Fibroblast of pulmonary artery (primary cell): Measurements from ENCODE around the gene S100A16.
A peak's percentile ranks its signal among the peaks of the same experiment; 100 is the strongest.

Experiments
- DNase-seq: peaks from one replicate; pipeline ENCODE4 v3.0.0-alpha.2; 2010; ENCODE audit warnings: low read depth
- H3K4me3 ChIP-seq: replicated peaks from 2 replicates; pipeline ENCODE4 v1.5.1; 2011; ENCODE audit warnings: low read depth, mild to moderate bottlenecking, control low read depth, low read length, moderate library complexity
- CTCF ChIP-seq: IDR thresholded peaks from 2 replicates; pipeline ENCODE4 v1.5.1; 2011; ENCODE audit warnings: mild to moderate bottlenecking, control low read depth, low read length, inconsistent platforms; ENCODE audit errors: missing control alignments

Gene S100A16

GRCh38 chr1:153624965-153625611 is 12.2 kb upstream of the S100A16 start:
- no peak for DNase-seq
- no peak overlapping the region for H3K4me3 ChIP-seq
- no peak for TF ChIP-seq CTCF

- TF ChIP-seq CTCF: no peak
- H3K4me3 ChIP-seq: no peak overlapping the region
- no peak for DNase-seq
Measured at GRCh38 chr1:153623101-153623500, 10.2 kb upstream of the S100A16 start.

- no peak for TF ChIP-seq CTCF
- no peak for DNase-seq
- H3K4me3 ChIP-seq: no peak overlapping the region
Measured at GRCh38 chr1:153619171-153619570, 6.2 kb upstream of the S100A16 start.

- peak; percentile 51 for DNase-seq
- no peak overlapping the region for H3K4me3 ChIP-seq
- peak; percentile 52 for TF ChIP-seq CTCF
Measured at GRCh38 chr1:153617663-153618062, 4.7 kb upstream of the S100A16 start.

GRCh38 chr1:153616917-153617311 is 4.0 kb upstream of the S100A16 start:
- no peak for DNase-seq
- no peak overlapping the region for H3K4me3 ChIP-seq
- TF ChIP-seq CTCF: no peak

GRCh38 chr1:153616144-153616916 is 3.4 kb upstream of the S100A16 start, which contains the start of gene S100A14:
Gene S100A14, minus strand, starts transcription at chr1:153616325. Its CDS starts 467 bp downstream, at chr1:153615858.
- no peak within 1 kb of the TSS for H3K4me3 ChIP-seq
- no peak for DNase-seq
- no peak for TF ChIP-seq CTCF

GRCh38 chr1:153615406-153615805 is 2.5 kb upstream of the S100A16 start:
- no peak for TF ChIP-seq CTCF
- no peak for DNase-seq
- H3K4me3 ChIP-seq: no peak overlapping the region
